HG03520 (cell line): ENCODE results near the gene FRMD4A.
"Not testable (repeated sequence)": the region's sequence is repeated elsewhere in the genome, so short reads cannot be mapped to it uniquely, and the experiment has no call there.

Experiments used
- ATAC-seq: cut with Tn5 transposase; IDR thresholded peaks from one replicate; pipeline ENCODE4 v1.9.1; 2021; ENCODE audit warnings: mild to moderate bottlenecking, moderate library complexity; ENCODE audit not compliant: unreplicated experiment

FRMD4A gene

GRCh38 chr10:13865758-13866491, 464.8 kb downstream of the FRMD4A start:
- no peak for ATAC-seq

- not testable (repeated sequence) for ATAC-seq
These were observed 465.5 kb downstream of the FRMD4A start for GRCh38 chr10:13865220-13865619.

- ATAC-seq: no peak
These were observed 468.0 kb downstream of the FRMD4A start for GRCh38 chr10:13862546-13863233.

- no peak for ATAC-seq
These were observed 469.8 kb downstream of the FRMD4A start for GRCh38 chr10:13860886-13861285.

- no peak for ATAC-seq
These were observed 470.6 kb downstream of the FRMD4A start for GRCh38 chr10:13859979-13860654.

- ATAC-seq: no peak
These were observed 472.0 kb downstream of the FRMD4A start for GRCh38 chr10:13858709-13859108.

- no peak for ATAC-seq
These were observed 473.3 kb downstream of the FRMD4A start for GRCh38 chr10:13857451-13857850.

- no peak for ATAC-seq
These were observed 476.9 kb downstream of the FRMD4A start for GRCh38 chr10:13853854-13854253.

- ATAC-seq: no peak
These were observed 477.9 kb downstream of the FRMD4A start for GRCh38 chr10:13852872-13853271.

GRCh38 chr10:13851906-13852305, 478.8 kb downstream of the FRMD4A start:
- ATAC-seq: no peak

- no peak for ATAC-seq
These were observed 481.9 kb downstream of the FRMD4A start for GRCh38 chr10:13848520-13849445.

- ATAC-seq: no peak
These were observed 483.5 kb downstream of the FRMD4A start for GRCh38 chr10:13847201-13847631.

GRCh38 chr10:13845897-13846296, 484.8 kb downstream of the FRMD4A start:
- no peak for ATAC-seq

GRCh38 chr10:13844651-13845050, 486.1 kb downstream of the FRMD4A start:
- no peak for ATAC-seq

GRCh38 chr10:13842117-13842516, 488.6 kb downstream of the FRMD4A start:
- no peak for ATAC-seq

- ATAC-seq: no peak
These were observed 490.7 kb downstream of the FRMD4A start for GRCh38 chr10:13840036-13840435.

- no peak for ATAC-seq
These were observed 491.2 kb downstream of the FRMD4A start for GRCh38 chr10:13839430-13839990.

GRCh38 chr10:13839030-13839429, 491.7 kb downstream of the FRMD4A start:
- no peak for ATAC-seq

GRCh38 chr10:13837966-13838365, 492.8 kb downstream of the FRMD4A start:
- no peak for ATAC-seq

GRCh38 chr10:13834581-13835286, 496.0 kb downstream of the FRMD4A start:
- no peak for ATAC-seq
